GM12892 (cell line): ENCODE results near the gene DNAJC10.

ENCODE experiments used
- POLR2A ChIP-seq: IDR thresholded peaks from 2 replicates; pipeline ENCODE4 v1.6.1; 2011; ENCODE audit warnings: low read depth, low read length, control low read depth
- POLR2AphosphoS5 ChIP-seq: IDR thresholded peaks from 2 replicates; pipeline ENCODE4 v1.6.1; 2011; ENCODE audit warnings: low read depth, low read length, control low read depth
- TAF1 ChIP-seq: IDR thresholded peaks from 2 replicates; pipeline ENCODE4 v1.6.1; 2011; ENCODE audit warnings: low read depth, mild to moderate bottlenecking, control low read depth, low read length, borderline replicate concordance

DNA sequence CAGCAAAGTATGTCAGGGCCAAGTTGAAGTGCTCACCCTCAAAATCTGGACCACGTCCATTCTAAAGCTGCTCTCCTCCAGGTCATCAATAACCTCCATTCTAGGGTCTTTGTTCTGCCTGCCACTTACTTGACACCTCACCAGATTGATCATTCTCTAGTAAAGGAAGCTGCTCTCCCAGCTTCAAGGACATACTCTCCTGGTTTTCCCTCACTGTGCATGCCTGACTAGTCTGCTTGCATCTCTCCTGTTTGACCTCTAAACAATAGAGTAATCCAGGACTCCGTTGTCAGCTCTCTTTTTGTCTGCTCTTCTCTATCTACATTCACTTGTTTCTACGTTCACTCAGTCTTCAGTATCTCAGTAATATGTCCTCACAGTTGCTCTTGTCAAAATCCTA, 91.3 kb downstream of the DNAJC10 start:
- TF ChIP-seq POLR2AphosphoS5 (no peak), POLR2A (no peak), TAF1 (no peak)
